RPMI7951 (cell line): ENCODE measurements around the gene RAVER1. TPM values are rescaled to one million over a fixed set of nuclear protein-coding genes. Genes with fewer than 3 reads are reported as not detected.
A peak's percentile ranks its signal among the peaks of the same experiment; 100 is the strongest.
"Not testable (repeated sequence)": the region's sequence is repeated elsewhere in the genome, so short reads cannot be mapped to it uniquely, and the experiment has no call there.

Experiments
- DNase-seq: peaks from one replicate; pipeline ENCODE4 v3.0.0-alpha.2; 2012; ENCODE audit warnings: low read depth
- total RNA-seq: library from RNA; depleted of rRNA; stranded (reverse); fragments of >200 nt; shearing (Covaris generic); gene quantifications from 2 replicates; pipeline ENCODE4 v1.2.3, GENCODE V29; 2014; rRNA removed

RAVER1 gene
- 9.0 and 11.8 TPM in 2 replicates for total RNA-seq

- peak; percentile 96 for DNase-seq
Measured at GRCh38 chr19:10332965-10333757, at the start of gene RAVER1. TSS of gene RAVER1 (minus strand) at chr19:10333529. CDS start at chr19:10333507, 22 bp downstream.

- not testable (repeated sequence) for DNase-seq
Measured at GRCh38 chr19:10383223-10383499, 49.8 kb upstream of the RAVER1 start.

GRCh38 chr19:10380313-10381102 is 47.2 kb upstream of the RAVER1 start, which contains the start of gene TYK2:
TSS of gene TYK2 (minus strand) at chr19:10380572. CDS start at chr19:10378406, 2,166 bp downstream.
- DNase-seq, result peak; percentile 98

- DNase-seq, result no peak
Measured at GRCh38 chr19:10379880-10380312, 46.6 kb upstream of the RAVER1 start.

GRCh38 chr19:10378124-10378523 is 44.8 kb upstream of the RAVER1 start:
- no peak for DNase-seq

GRCh38 chr19:10377140-10377640 is 43.9 kb upstream of the RAVER1 start:
- not testable (repeated sequence) for DNase-seq

GRCh38 chr19:10374931-10375330 is 41.6 kb upstream of the RAVER1 start:
- no peak for DNase-seq

- DNase-seq, result no peak
Measured at GRCh38 chr19:10372690-10373089, 39.4 kb upstream of the RAVER1 start.

- DNase-seq, result no peak
Measured at GRCh38 chr19:10368101-10368803, 34.9 kb upstream of the RAVER1 start.

GRCh38 chr19:10366950-10367512 is 33.7 kb upstream of the RAVER1 start:
- DNase-seq, result not testable (repeated sequence)

- no peak for DNase-seq
Measured at GRCh38 chr19:10365518-10365917, 32.2 kb upstream of the RAVER1 start.

GRCh38 chr19:10364644-10365043 is 31.3 kb upstream of the RAVER1 start:
- DNase-seq, result no peak

GRCh38 chr19:10363789-10364281 is 30.5 kb upstream of the RAVER1 start:
- peak; percentile 60 for DNase-seq

- DNase-seq, result no peak
Measured at GRCh38 chr19:10362259-10362658, 28.9 kb upstream of the RAVER1 start.

- DNase-seq, result no peak
Measured at GRCh38 chr19:10361569-10362011, 28.3 kb upstream of the RAVER1 start.

GRCh38 chr19:10356431-10356830 is 23.1 kb upstream of the RAVER1 start:
- DNase-seq, result no peak

GRCh38 chr19:10353793-10354391 is 20.6 kb upstream of the RAVER1 start:
- no peak for DNase-seq

- DNase-seq, result no peak
Measured at GRCh38 chr19:10352764-10353671, 19.7 kb upstream of the RAVER1 start.

- no peak for DNase-seq
Measured at GRCh38 chr19:10346509-10346908, 13.2 kb upstream of the RAVER1 start.

- no peak for DNase-seq
Measured at GRCh38 chr19:10344780-10345179, 11.5 kb upstream of the RAVER1 start.
